NCI-H226 (cell line): Measurements from ENCODE around the gene PRDM16.

Source experiments
- DNase-seq: peaks from one replicate; pipeline ENCODE4 v3.0.0-alpha.2; 2015

Gene PRDM16

DNA sequence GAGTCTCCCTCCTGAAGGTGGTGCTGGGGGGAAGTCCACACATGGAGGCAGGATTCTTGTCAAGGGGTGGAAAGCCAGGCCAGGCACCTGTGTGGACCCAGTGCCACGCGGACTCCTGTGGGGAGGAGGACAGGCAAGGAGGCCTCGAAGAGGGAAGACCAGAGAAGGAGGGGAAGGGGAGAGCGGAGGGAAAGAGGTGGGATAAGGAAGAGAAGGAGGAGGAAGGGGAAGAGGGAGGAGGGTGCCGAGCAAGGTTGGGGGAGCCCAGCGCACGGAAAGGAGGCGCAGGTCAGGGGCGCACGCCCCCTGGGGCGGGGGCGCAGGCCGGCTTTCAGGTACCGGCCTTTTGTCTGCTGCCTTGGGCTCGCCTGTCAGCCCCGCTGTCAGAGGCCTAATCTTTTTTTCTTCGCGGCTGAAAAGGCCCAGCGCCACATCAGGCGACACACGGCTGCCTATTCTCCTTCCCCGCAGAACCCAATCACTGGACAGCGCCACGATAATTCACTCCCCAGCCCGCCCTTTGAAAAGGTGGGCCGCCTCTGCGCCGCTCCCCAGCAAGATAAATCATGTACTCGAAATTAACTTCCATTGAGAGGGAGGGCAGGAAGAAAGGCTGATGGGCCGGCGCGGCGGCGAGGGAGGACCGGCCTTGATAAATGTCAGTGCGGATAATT lies 42.5 kb downstream of the PRDM16 start:
- no peak for DNase-seq

DNA sequence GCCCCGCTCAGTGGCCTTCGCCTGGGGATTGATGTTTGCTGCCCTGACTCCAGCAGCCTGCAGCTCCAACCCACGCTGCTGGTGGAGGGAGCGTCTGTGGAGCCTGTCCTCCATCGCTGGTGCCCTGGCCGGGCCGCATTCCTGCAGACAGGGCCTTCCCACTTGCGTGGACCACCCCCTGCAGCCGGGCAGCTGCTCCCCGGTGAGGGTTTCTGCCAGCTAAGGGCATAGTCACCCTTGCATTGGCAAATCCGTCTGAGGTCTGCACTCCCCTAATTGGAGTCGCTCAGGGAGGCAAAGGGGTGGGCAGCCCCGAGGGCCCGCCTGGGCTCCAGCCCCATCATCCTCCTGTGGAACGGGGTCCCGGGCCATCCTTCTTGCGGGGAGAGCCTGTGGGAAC lies 43.5 kb downstream of the PRDM16 start:
- DNase-seq, result no peak

GRCh38 chr1:3113047-3113740 lies 44.2 kb downstream of the PRDM16 start:
- no peak for DNase-seq

- no peak for DNase-seq
These were observed 44.7 kb downstream of the PRDM16 start for GRCh38 chr1:3113741-3114056.

GRCh38 chr1:3114131-3114744 lies 45.2 kb downstream of the PRDM16 start:
- DNase-seq, result no peak

DNA sequence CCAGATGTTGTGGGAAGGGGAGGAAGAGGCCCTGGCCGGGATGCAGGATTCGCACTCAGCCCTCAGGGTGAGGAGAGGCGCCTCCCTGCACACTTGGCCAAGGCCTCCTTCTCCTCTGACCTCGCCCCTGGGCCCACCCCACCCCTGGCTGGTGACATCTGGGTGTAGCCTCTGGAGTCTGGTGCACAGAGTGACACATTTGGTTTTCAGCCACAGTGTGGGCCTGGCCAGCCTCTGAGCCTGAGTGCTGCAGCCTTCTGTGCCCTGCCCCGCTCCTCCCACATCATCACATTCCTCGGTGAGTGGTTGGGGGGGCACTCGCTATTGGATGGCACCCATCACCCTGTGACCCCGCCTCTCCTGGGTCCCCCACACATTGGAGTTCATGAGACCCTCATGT lies 45.8 kb downstream of the PRDM16 start:
- DNase-seq, result no peak

GRCh38 chr1:3115275-3116149 lies 46.5 kb downstream of the PRDM16 start:
- DNase-seq, result no peak

DNA sequence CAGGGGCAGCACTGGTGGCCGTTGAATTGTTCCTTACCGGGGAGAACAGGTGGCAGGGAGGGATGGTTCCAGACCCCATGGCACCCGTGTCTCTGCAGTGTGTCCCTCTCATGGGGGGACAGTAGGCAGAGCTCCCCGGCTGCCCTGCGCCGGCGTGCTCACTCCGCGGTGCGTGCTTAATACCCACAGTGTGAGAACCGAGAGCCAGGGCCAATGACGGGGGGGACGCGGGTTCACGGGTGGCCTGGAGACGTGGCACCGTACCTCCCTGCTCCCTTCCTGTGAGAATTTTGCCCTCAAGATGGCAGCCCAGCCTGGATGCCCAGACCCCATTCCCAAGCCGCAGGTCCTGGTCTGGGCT lies 47.1 kb downstream of the PRDM16 start:
- no peak for DNase-seq

GRCh38 chr1:3116560-3116959 lies 47.6 kb downstream of the PRDM16 start:
- no peak for DNase-seq

- no peak for DNase-seq
These were observed 48.9 kb downstream of the PRDM16 start for GRCh38 chr1:3117879-3118278.

GRCh38 chr1:3119061-3119460 lies 50.1 kb downstream of the PRDM16 start:
- DNase-seq, result no peak

GRCh38 chr1:3119725-3120124 lies 50.7 kb downstream of the PRDM16 start:
- DNase-seq, result no peak

DNA sequence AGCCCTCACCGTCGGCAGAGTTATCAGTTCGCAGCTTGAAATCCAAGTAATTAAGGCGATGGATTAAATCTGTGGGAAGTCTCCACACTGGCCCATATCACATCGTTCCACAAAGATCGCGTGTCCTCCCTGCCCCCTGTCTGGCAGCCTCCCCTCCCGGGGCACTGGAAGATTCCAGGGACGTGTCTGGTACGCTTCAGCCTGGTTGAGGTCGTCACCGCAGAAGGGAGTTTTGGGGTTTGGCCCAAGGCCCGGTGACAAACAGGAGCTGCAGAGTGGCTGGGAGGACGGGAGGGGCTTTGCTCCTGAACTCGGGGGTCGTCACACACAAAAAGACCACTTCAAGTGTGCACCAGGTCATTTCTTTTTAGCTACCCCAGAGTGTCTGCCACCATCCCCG lies 51.1 kb downstream of the PRDM16 start:
- no peak for DNase-seq

- DNase-seq, result no peak
These were observed 52.0 kb downstream of the PRDM16 start for GRCh38 chr1:3120994-3121393.

- no peak for DNase-seq
These were observed 52.6 kb downstream of the PRDM16 start for GRCh38 chr1:3121401-3122210.

DNA sequence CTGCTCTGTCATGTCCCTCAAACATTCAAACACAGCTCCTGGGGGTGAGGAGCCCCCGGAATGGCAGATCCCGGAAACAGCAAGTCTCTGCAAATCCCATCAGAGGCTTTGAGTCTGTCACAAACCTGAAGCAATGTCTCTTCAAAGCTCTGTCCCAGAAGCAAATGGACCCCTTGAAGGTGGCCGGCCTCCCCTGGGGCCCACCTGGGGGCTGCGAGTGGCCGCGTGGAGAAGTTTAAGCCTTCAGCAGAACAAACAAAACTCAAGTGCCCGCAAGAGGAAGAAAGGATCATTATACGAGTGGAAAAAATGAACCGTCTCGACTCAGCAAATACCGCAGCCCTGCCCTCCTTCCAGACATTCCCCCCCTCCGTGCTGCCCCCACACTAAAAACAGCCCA lies 53.3 kb downstream of the PRDM16 start:
- DNase-seq, result no peak

DNA sequence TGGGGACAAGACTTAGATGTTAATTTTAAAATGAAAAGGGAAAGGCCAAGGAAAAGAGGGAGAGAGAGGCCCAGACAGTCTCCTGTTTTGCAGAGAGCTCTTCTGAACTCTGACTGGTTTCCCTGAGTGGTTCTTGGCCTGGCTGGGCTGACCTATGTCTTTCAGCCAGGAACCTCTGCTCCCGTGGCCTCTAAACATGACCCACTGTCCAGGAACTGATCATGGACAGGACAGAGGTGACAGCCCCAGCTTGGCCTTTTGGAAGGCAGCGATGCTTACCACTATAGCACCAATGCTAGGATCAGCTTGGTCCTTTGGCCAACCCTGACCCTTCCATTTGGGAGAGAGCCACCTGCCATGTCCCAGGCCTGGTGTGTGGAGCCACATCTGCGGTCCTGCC lies 55.2 kb downstream of the PRDM16 start:
- no peak for DNase-seq

DNA sequence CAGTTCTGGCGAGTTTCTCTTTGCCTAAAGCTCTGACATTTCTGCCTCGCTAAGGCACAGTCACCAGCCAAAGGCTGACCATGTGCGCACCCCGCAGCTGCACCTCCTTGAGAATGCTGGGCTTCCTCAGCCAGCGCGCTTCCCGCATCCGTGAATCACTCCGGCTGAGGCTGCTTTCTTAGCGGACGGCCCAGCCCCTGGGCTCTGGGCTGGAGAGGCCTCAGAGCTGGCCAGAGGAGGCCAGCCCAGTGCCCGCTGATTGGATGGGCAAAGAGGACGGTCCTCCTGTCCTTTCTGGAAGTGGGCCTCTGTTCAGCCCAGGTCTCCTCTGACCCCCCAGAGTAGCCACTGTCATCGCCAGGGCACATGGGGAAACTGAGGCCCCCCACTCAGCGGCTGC lies 56.1 kb downstream of the PRDM16 start:
- no peak for DNase-seq

GRCh38 chr1:3125546-3126368 lies 56.8 kb downstream of the PRDM16 start:
- DNase-seq, result no peak

- DNase-seq, result no peak
These were observed 58.0 kb downstream of the PRDM16 start for GRCh38 chr1:3126756-3127678.

DNA sequence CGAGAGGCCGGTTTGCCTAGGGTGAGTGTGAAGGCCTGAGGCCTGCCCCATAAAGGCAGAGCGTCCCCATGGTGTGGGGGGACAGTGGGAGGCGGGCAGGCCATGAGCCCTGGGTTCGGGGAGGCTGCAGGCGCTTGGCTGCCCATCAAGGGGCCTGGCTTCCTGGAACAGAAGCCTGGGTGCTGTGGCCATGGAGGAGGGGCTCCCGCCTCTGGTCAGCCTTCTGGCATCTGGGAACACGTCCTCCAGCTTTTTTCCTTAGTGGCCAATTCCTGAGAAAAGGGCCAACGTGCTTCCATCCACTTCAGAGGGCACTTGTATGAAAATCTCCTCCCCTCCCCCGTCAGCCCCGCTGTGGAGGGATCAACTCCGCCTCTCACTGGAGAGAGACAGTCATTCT lies 58.7 kb downstream of the PRDM16 start:
- DNase-seq, result no peak
